ENCODE measurements around the gene RIOK2. TPM values are rescaled to one million over a fixed set of nuclear protein-coding genes. Genes with fewer than 3 reads are reported as not detected.

RIOK2 gene
- total and polyA plus RNA-seq, 10 of the 15 experiments (the other 5 are each of a cell fraction or from before 2014, with no cell fraction given): 23.0 to 69.1 (median 33.3) TPM

GRCh38 chr5:97183930-97184213 is 825 bp upstream of the RIOK2 start (continued):
- TF ChIP-seq MEF2B (IDR thresholded peaks at IDR 0.05; ENCODE audit: partially characterized antibody, poor library complexity, severe bottlenecking) (peak; percentile 3), RAD51 (IDR thresholded peaks at IDR 0.05) (no peak), JUND (IDR thresholded peaks at IDR 0.05; ENCODE audit: low read depth, low read length) (no peak), SMC3 (IDR thresholded peaks at IDR 0.05; ENCODE audit: borderline replicate concordance, low read length) (no peak), MLLT1 (IDR thresholded peaks at IDR 0.05) (no peak), PKNOX1 (IDR thresholded peaks at IDR 0.05) (no peak), USF1 (IDR thresholded peaks at IDR 0.05; ENCODE audit: borderline replicate concordance, extremely low read length, insufficient read depth, low read depth, low read length) (no peak), EED (IDR thresholded peaks at IDR 0.05; ENCODE audit: low read depth) (no peak), USF2 (IDR thresholded peaks at IDR 0.05; ENCODE audit: borderline replicate concordance, low read depth, low read length) (no peak), CBFB (IDR thresholded peaks at IDR 0.05; ENCODE audit: low read depth) (no peak), ZBTB40 (IDR thresholded peaks at IDR 0.05; ENCODE audit: borderline replicate concordance) (no peak), ZBTB33 (IDR thresholded peaks at IDR 0.05) (no peak), RB1 (IDR thresholded peaks at IDR 0.05; ENCODE audit: borderline replicate concordance) (no peak), SREBF2 (IDR thresholded peaks at IDR 0.05; ENCODE audit: low read length) (no peak), E2F4 (IDR thresholded peaks at IDR 0.05; ENCODE audit: low read depth, low read length) (no peak), BACH1 (IDR thresholded peaks at IDR 0.05; ENCODE audit: borderline replicate concordance) (no peak)

Data from GM12878 (cell line).